HCT116 (cell line): ENCODE measurements around the gene GRM4. TPM values are rescaled to one million over a fixed set of nuclear protein-coding genes. Genes with fewer than 3 reads are reported as not detected.

Experiments
- ATAC-seq: fragments of 200-7000 bp; cut with Tn5 transposase; 2 replicates; pipeline ENCODE4 v1.9.1; 2020; ENCODE audit warnings: mild to moderate bottlenecking, moderate library complexity
- BruUV-seq: library from RNA; stranded (reverse); fragments of 400-500 nt; replicated peaks from 2 replicates; lab custom pipeline; 2021; lab: Mats Ljungman, UMichigan
- CTCF ChIA-PET: fragments of 300-600 bp; sonication (Branson Sonifier 250); formaldehyde crosslinking; loops from one replicate; lab custom pipeline; 2021; ENCODE audit warnings: antibody characterized with exemption; lab: Charles Lee
- POLR2A ChIA-PET: fragments of 300-600, 350-600 bp; sonication (Branson Sonifier 250); formaldehyde crosslinking; loops from one replicate; lab custom pipeline; 2021; ENCODE audit warnings: antibody characterized with exemption; lab: Charles Lee
- RAD21 ChIA-PET, 2 experiments: fragments of 300-600 bp; sonication (Branson Sonifier 250); formaldehyde crosslinking; loops; one replicate each; lab custom pipeline; 2023; ENCODE audit warnings: low total read pairs in 2 of 2; ENCODE audit not compliant: uncharacterized antibody in 2 of 2, unreplicated experiment in 2 of 2, low non-redundant PET in 1 of 2; lab: Charles Lee
- DNase-seq: peaks from one replicate; pipeline ENCODE4 v3.0.0-alpha.2; 2010; ENCODE audit warnings: low read depth, low spot score
- H2AFZ ChIP-seq: fragments of 200-600 bp; shearing (Covaris generic), sonication (generic); 2 replicates; pipeline ENCODE4 v1.6.1; 2017; ENCODE audit warnings: low read depth, mixed run types, mixed read lengths, antibody characterized with exemption, low read length; ENCODE audit not compliant: poor library complexity, severe bottlenecking
- H3K27ac ChIP-seq: 2 replicates; pipeline ENCODE4 v1.5.1; 2012; ENCODE audit warnings: low read depth, low read length
- H3K27me3 ChIP-seq: fragments of 200-600 bp; sonication (generic); 2 replicates; pipeline ENCODE4 v1.6.1; 2016; ENCODE audit warnings: mixed run types, low read length, mixed read lengths; ENCODE audit not compliant: insufficient read depth
- H3K36me3 ChIP-seq, 2 experiments: fragments of 200-500 bp in 1 of 2; fragments of 200-600 bp in 1 of 2; sonication (Bioruptor generic) in 1 of 2; sonication (generic) in 1 of 2; 2 replicates each; pipeline versions ENCODE4 v1.5.1 to v1.6.1; 2014 to 2016; ENCODE audit warnings: low read length in 2 of 2, inconsistent platforms in 1 of 2, mixed read lengths in 1 of 2, mixed run types in 1 of 2; ENCODE audit not compliant: insufficient read depth in 2 of 2, control insufficient read depth in 1 of 2
- H3K4me1 ChIP-seq, 2 experiments: fragments of 200-600 bp in 1 of 2; sonication (generic) in 1 of 2; 2 replicates each; pipeline versions ENCODE4 v1.5.1 to v1.6.1; 2012 to 2017; ENCODE audit warnings: low read length in 2 of 2, inconsistent platforms in 1 of 2, mild to moderate bottlenecking in 1 of 2, mixed read lengths in 1 of 2, mixed run types in 1 of 2, moderate library complexity in 1 of 2; ENCODE audit not compliant: insufficient read depth in 2 of 2, control insufficient read depth in 1 of 2
- H3K4me2 ChIP-seq: fragments of 200-600 bp; sonication (generic); 2 replicates; pipeline ENCODE4 v1.6.1; 2017; ENCODE audit warnings: mixed run types, low read length, mixed read lengths
- H3K4me3 ChIP-seq, 2 experiments: fragments of 200-600 bp in 1 of 2; sonication (generic) in 1 of 2; replicated peaks in 1 of 2; 2 replicates each; pipeline ENCODE4 v1.5.1; 2011 to 2016; ENCODE audit warnings: low read length in 2 of 2, control low read depth in 1 of 2, low read depth in 1 of 2, mild to moderate bottlenecking in 1 of 2, mixed read lengths in 1 of 2, mixed run types in 1 of 2
- H3K79me2 ChIP-seq: fragments of 200-600 bp; sonication (generic); 2 replicates; pipeline ENCODE4 v1.6.1; 2017; ENCODE audit warnings: mild to moderate bottlenecking, mixed run types, low read length, moderate library complexity, mixed read lengths; ENCODE audit not compliant: insufficient read depth
- H3K9ac ChIP-seq: fragments of 200-600 bp; sonication (generic); 2 replicates; pipeline ENCODE4 v1.6.1; 2016; ENCODE audit warnings: low read length, mixed read lengths
- H3K9me2 ChIP-seq: fragments of 200-600 bp; sonication (generic), shearing (Covaris generic); 2 replicates; pipeline ENCODE4 v1.6.1; 2017; ENCODE audit warnings: mixed run types, mild to moderate bottlenecking, moderate library complexity; ENCODE audit not compliant: insufficient read depth
- H3K9me3 ChIP-seq, 2 experiments: fragments of 200-500 bp in 1 of 2; fragments of 200-600 bp in 1 of 2; sonication (Bioruptor generic) in 1 of 2; sonication (generic) in 1 of 2; 2 replicates each; pipeline ENCODE4 v1.6.1; 2014 to 2017; ENCODE audit warnings: low read length in 2 of 2, mixed read lengths in 2 of 2, inconsistent platforms in 1 of 2, low read depth in 1 of 2, mild to moderate bottlenecking in 1 of 2, mixed run types in 1 of 2, moderate library complexity in 1 of 2; ENCODE audit not compliant: control insufficient read depth in 1 of 2, insufficient read depth in 1 of 2
- H4K20me1 ChIP-seq: fragments of 200-600 bp; sonication (generic), shearing (Covaris generic); 2 replicates; pipeline ENCODE4 v1.6.1; 2017; ENCODE audit warnings: mixed run types, mild to moderate bottlenecking, moderate library complexity; ENCODE audit not compliant: insufficient read depth
- CTCF ChIP-seq, 3 experiments: fragments of 200-600 bp in 1 of 3; sonication (generic) in 1 of 3; IDR thresholded peaks in 2 of 3; conservative IDR thresholded peaks in 1 of 3; 2 replicates each; pipeline ENCODE4 v1.5.1; 2012 to 2017; ENCODE audit warnings: low read depth in 2 of 3, low read length in 2 of 3, antibody characterized with exemption in 1 of 3, borderline replicate concordance in 1 of 3, control low read depth in 1 of 3, mild to moderate bottlenecking in 1 of 3, mixed read lengths in 1 of 3, mixed run types in 1 of 3, moderate library complexity in 1 of 3; ENCODE audit not compliant: insufficient read depth in 1 of 3
- FOSL1 ChIP-seq: IDR thresholded peaks from 2 replicates; pipeline ENCODE4 v1.6.1; 2012; ENCODE audit warnings: low read depth
- SIN3A ChIP-seq: IDR thresholded peaks from 2 replicates; pipeline ENCODE4 v1.6.1; 2012; ENCODE audit warnings: low read depth
- SP1 ChIP-seq: IDR thresholded peaks from 2 replicates; pipeline ENCODE4 v1.6.1; 2012; ENCODE audit warnings: low read depth
- intact Hi-C: fragments of 100-400 bp; cut with micrococcal nuclease; formaldehyde crosslinking; loops from 2 replicates; pipeline ENCODE4 v1.10.0; 2022
- total RNA-seq: library from RNA; stranded (reverse); gene quantifications from one replicate; pipeline ENCODE4 v1.2.1, GENCODE V29; 2021; ENCODE audit not compliant: unreplicated experiment

Gene GRM4
- total RNA-seq, 1 experiment from 2014 or later = 2.6 TPM

- no peak for TF ChIP-seq CTCF (IDR thresholded peaks at IDR 0.05 in 2 of 3, conservative IDR thresholded peaks at IDR 0.05 in 1 of 3; ENCODE audit: borderline replicate concordance in 1 of 3, insufficient read depth in 1 of 3, low read depth in 2 of 3, low read length in 2 of 3)
- TF ChIP-seq SIN3A = no peak
- TF ChIP-seq FOSL1 = no peak
- TF ChIP-seq, all 23 proteins: peak for 0
These were observed 70.0 kb downstream of the GRM4 start (continued) for GRCh38 chr6:34075906-34076305.

GRCh38 chr6:34074064-34074742 is 71.7 kb downstream of the GRM4 start:
- ATAC-seq = peak; percentile 76
- CTCF ChIA-PET = interaction anchor here (0.9 kb wide), 1 partner anchor 19 kb away, joined by 4 read pairs; no protein-coding TSS in a partner anchor
- RAD21 ChIA-PET = no interaction called here
- BruUV-seq = no TSS peak
- Histone ChIP-seq H3K4me3 (no peak overlapping the region), H3K79me2 (no peaks in the 10 kb centered on the region), H3K4me2 (no peak overlapping the region), H3K27ac (no peak overlapping the region), H4K20me1 (no peaks in the 10 kb centered on the region), H3K36me3 (no peaks in the 10 kb centered on the region), H3K9me3 (peaks cover 0 to 9% of the 10 kb centered on the region in 2 experiments; a peak in 1 of 4 replicates), H3K27me3 (no peaks in the 10 kb centered on the region), H3K4me1 (no peaks in the 10 kb centered on the region), H3K9me2 (no peaks in the 10 kb centered on the region), H3K9ac (no peak overlapping the region), H2AFZ (no peak overlapping the region)
- intact Hi-C loops = no loop called here
- no peak for TF ChIP-seq SP1
- TF ChIP-seq CTCF (IDR thresholded peaks at IDR 0.05 in 2 of 3, conservative IDR thresholded peaks at IDR 0.05 in 1 of 3; ENCODE audit: borderline replicate concordance in 1 of 3, insufficient read depth in 1 of 3, low read depth in 2 of 3, low read length in 2 of 3) = peak in 2 of 3 experiments; percentile 18 to 24; a peak in 1 of 6 replicates
- no peak for DNase-seq
- POLR2A ChIA-PET = no interaction called here
